Fibroblast of the conjunctiva (primary cell): ENCODE measurements around the gene BCL2A1.
"Not testable (repeated sequence)": the region's sequence is repeated elsewhere in the genome, so short reads cannot be mapped to it uniquely, and the experiment has no call there.

Experiments
- DNase-seq: peaks from one replicate; pipeline ENCODE4 v3.0.0-alpha.2; 2010; ENCODE audit warnings: low read depth

Gene BCL2A1

GRCh38 chr15:79923515-79924169 lies 47.4 kb downstream of the BCL2A1 start:
- peak; percentile 93 for DNase-seq

- no peak for DNase-seq
Observed at GRCh38 chr15:79923079-79923514, 47.9 kb downstream of the BCL2A1 start.

- no peak for DNase-seq
Observed at GRCh38 chr15:79922512-79923078, 48.4 kb downstream of the BCL2A1 start.

- no peak for DNase-seq
Observed at GRCh38 chr15:79919749-79920511, 51.1 kb downstream of the BCL2A1 start.

GRCh38 chr15:79919090-79919748 lies 51.8 kb downstream of the BCL2A1 start:
- DNase-seq, result no peak

GRCh38 chr15:79918278-79918677 lies 52.7 kb downstream of the BCL2A1 start:
- no peak for DNase-seq

GRCh38 chr15:79916502-79917132 lies 54.4 kb downstream of the BCL2A1 start:
- peak; percentile 36 for DNase-seq

- DNase-seq, result not testable (repeated sequence)
Observed at GRCh38 chr15:79915776-79916501, 55.1 kb downstream of the BCL2A1 start.

- no peak for DNase-seq
Observed at GRCh38 chr15:79914728-79915127, 56.3 kb downstream of the BCL2A1 start.
